A172 (cell line): ENCODE data around the gene ZP2. TPM values are rescaled to one million over a fixed set of nuclear protein-coding genes. Genes with fewer than 3 reads are reported as not detected.
"Not testable (repeated sequence)": the region's sequence is repeated elsewhere in the genome, so short reads cannot be mapped to it uniquely, and the experiment has no call there.

Source experiments
- DNase-seq: peaks from one replicate; pipeline ENCODE4 v3.0.0-alpha.2; 2015; ENCODE audit warnings: low spot score
- total RNA-seq: library from RNA; depleted of rRNA; stranded (reverse); fragments of >200 nt; shearing (Covaris generic); gene quantifications from 2 replicates; pipeline ENCODE4 v1.2.3, GENCODE V29; 2014

Gene ZP2
- total RNA-seq, 1 experiment from 2014 or later = not detected

GRCh38 chr16:21217121-21217520 lies 5.7 kb upstream of the ZP2 start:
- no peak for DNase-seq

GRCh38 chr16:21214086-21214485 lies 2.7 kb upstream of the ZP2 start:
- DNase-seq = no peak

- DNase-seq = no peak
These were observed 2.7 kb downstream of the ZP2 start for GRCh38 chr16:21208446-21209230.

GRCh38 chr16:21206550-21206949 lies 4.8 kb downstream of the ZP2 start:
- DNase-seq = no peak

GRCh38 chr16:21205303-21205702 lies 6.1 kb downstream of the ZP2 start:
- DNase-seq = no peak

GRCh38 chr16:21203155-21203797 lies 8.1 kb downstream of the ZP2 start:
- DNase-seq = no peak

GRCh38 chr16:21199607-21200218 lies 11.7 kb downstream of the ZP2 start:
- DNase-seq = no peak

- no peak for DNase-seq
These were observed 13.8 kb downstream of the ZP2 start for GRCh38 chr16:21197621-21198020.

GRCh38 chr16:21197112-21197511 lies 14.3 kb downstream of the ZP2 start:
- DNase-seq = no peak

- not testable (repeated sequence) for DNase-seq
These were observed 16.0 kb downstream of the ZP2 start for GRCh38 chr16:21195330-21195729.

GRCh38 chr16:21194771-21195301 lies 16.5 kb downstream of the ZP2 start:
- no peak for DNase-seq

GRCh38 chr16:21192991-21193390 lies 18.4 kb downstream of the ZP2 start:
- DNase-seq = no peak

GRCh38 chr16:21190599-21190998 lies 20.8 kb downstream of the ZP2 start:
- DNase-seq = no peak

- no peak for DNase-seq
These were observed 21.4 kb downstream of the ZP2 start for GRCh38 chr16:21190013-21190412.

- no peak for DNase-seq
These were observed 22.1 kb downstream of the ZP2 start for GRCh38 chr16:21189311-21189710.

- no peak for DNase-seq
These were observed 25.1 kb downstream of the ZP2 start for GRCh38 chr16:21186326-21186691.

- DNase-seq = no peak
These were observed 25.6 kb downstream of the ZP2 start for GRCh38 chr16:21185659-21186325.

- peak; percentile 55 for DNase-seq
These were observed 26.5 kb downstream of the ZP2 start for GRCh38 chr16:21184834-21185233.

GRCh38 chr16:21183995-21184394 lies 27.4 kb downstream of the ZP2 start:
- no peak for DNase-seq

- DNase-seq = no peak
These were observed 31.4 kb downstream of the ZP2 start for GRCh38 chr16:21179983-21180365.

- no peak for DNase-seq
These were observed 32.0 kb downstream of the ZP2 start for GRCh38 chr16:21179126-21179982.
